Measurements from ENCODE around the gene HLA-DMA. TPM values are rescaled to one million over a fixed set of nuclear protein-coding genes. Genes with fewer than 3 reads are reported as not detected.

Gene HLA-DMA
- total and polyA plus RNA-seq, 2 of the 13 experiments (the other 11 are each of a cell fraction or from before 2014, with no cell fraction given) = 0.70 to 0.71 TPM

DNA sequence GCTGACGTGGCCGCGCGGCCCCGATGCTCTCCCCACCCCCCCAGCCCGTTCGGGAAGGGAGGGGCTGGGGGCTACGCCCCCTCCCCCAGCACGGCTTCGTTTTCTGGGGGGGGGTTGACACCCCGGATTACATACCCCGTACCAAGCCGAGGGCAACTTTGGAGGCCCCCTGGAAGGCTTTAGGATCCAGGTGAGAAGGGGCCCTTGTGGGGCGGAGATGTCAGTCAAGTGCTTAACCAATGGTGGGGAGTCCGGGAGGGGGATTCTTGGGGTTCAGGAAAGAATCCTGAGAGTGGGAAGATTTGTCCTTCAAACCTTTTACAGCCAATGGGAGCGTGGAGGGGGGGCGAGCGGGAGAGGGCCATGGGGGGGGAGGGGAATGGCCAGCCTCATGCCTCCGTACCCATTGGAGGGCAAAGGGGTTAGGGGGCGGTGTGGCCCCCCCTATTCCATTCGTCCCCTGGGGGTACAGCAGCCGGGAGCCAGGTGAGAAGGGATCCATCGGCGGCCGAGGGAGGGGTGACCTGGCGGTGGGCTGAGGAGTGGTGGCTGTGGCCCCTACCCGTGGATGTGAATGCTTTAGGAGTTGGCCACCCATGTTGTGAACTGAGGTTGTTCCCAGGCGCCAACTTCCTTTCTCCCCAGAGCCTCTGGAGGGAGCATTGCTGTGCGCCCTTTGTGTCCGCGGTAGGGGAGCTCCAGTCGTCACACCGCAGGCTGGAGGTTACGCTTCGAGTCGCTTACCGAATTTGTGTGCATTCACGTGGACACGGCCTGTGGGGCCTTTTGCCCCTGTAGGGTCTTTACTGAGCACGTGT is 16.2 kb upstream of the HLA-DMA start (continued):
- TF ChIP-seq IRX3 (CRISPR knock-in tag; IDR thresholded peaks at IDR 0.05; ENCODE audit: borderline replicate concordance, low read depth) = peak; percentile 89; the same call in 1 of the 2 replicates
- TF ChIP-seq, protein P1, sequence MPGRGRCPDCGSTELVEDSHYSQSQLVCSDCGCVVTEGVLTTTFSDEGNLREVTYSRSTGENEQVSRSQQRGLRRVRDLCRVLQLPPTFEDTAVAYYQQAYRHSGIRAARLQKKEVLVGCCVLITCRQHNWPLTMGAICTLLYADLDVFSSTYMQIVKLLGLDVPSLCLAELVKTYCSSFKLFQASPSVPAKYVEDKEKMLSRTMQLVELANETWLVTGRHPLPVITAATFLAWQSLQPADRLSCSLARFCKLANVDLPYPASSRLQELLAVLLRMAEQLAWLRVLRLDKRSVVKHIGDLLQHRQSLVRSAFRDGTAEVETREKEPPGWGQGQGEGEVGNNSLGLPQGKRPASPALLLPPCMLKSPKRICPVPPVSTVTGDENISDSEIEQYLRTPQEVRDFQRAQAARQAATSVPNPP (CRISPR knock-in tag; IDR thresholded peaks at IDR 0.05) = 0 out of 2 replicates have a peak, but pooled peaks have one; percentile 63
- TF ChIP-seq, protein P2, sequence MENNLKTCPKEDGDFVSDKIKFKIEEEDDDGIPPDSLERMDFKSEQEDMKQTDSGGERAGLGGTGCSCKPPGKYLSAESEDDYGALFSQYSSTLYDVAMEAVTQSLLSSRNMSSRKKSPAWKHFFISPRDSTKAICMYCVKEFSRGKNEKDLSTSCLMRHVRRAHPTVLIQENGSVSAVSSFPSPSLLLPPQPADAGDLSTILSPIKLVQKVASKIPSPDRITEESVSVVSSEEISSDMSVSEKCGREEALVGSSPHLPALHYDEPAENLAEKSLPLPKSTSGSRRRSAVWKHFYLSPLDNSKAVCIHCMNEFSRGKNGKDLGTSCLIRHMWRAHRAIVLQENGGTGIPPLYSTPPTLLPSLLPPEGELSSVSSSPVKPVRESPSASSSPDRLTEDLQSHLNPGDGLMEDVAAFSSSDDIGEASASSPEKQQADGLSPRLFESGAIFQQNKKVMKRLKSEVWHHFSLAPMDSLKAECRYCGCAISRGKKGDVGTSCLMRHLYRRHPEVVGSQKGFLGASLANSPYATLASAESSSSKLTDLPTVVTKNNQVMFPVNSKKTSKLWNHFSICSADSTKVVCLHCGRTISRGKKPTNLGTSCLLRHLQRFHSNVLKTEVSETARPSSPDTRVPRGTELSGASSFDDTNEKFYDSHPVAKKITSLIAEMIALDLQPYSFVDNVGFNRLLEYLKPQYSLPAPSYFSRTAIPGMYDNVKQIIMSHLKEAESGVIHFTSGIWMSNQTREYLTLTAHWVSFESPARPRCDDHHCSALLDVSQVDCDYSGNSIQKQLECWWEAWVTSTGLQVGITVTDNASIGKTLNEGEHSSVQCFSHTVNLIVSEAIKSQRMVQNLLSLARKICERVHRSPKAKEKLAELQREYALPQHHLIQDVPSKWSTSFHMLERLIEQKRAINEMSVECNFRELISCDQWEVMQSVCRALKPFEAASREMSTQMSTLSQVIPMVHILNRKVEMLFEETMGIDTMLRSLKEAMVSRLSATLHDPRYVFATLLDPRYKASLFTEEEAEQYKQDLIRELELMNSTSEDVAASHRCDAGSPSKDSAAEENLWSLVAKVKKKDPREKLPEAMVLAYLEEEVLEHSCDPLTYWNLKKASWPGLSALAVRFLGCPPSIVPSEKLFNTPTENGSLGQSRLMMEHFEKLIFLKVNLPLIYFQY (CRISPR knock-in tag; IDR thresholded peaks at IDR 0.05; ENCODE audit: borderline replicate concordance) = peak; percentile 54; the same call in 1 of the 2 replicates
- TF ChIP-seq ZNF660 (CRISPR knock-in tag; IDR thresholded peaks at IDR 0.05; ENCODE audit: borderline replicate concordance, low read depth) = peak; percentile 85; the same call in 1 of the 2 replicates
- TF ChIP-seq ZNF792 (CRISPR knock-in tag; IDR thresholded peaks at IDR 0.05) = peak; percentile 28; the same call in 1 of the 2 replicates
- TF ChIP-seq SP1 (IDR thresholded peaks at IDR 0.05) = no peak
- TF ChIP-seq SP1 (CRISPR knock-in tag; IDR thresholded peaks at IDR 0.05) = peak; percentile 54
- peak; percentile 19 for TF ChIP-seq ASH2L (IDR thresholded peaks at IDR 0.05; ENCODE audit: insufficient read length, low read depth, low read length)
- 0 out of 2 replicates have a peak, but pooled peaks have one; percentile 59 for TF ChIP-seq ZNF251 (CRISPR knock-in tag; IDR thresholded peaks at IDR 0.05)
- TF ChIP-seq, protein P3, sequence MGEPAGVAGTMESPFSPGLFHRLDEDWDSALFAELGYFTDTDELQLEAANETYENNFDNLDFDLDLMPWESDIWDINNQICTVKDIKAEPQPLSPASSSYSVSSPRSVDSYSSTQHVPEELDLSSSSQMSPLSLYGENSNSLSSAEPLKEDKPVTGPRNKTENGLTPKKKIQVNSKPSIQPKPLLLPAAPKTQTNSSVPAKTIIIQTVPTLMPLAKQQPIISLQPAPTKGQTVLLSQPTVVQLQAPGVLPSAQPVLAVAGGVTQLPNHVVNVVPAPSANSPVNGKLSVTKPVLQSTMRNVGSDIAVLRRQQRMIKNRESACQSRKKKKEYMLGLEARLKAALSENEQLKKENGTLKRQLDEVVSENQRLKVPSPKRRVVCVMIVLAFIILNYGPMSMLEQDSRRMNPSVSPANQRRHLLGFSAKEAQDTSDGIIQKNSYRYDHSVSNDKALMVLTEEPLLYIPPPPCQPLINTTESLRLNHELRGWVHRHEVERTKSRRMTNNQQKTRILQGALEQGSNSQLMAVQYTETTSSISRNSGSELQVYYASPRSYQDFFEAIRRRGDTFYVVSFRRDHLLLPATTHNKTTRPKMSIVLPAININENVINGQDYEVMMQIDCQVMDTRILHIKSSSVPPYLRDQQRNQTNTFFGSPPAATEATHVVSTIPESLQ (CRISPR knock-in tag; conservative IDR thresholded peaks at IDR 0.05) = no peak; the same call in 1 of the 2 replicates
- TF ChIP-seq, protein P4, sequence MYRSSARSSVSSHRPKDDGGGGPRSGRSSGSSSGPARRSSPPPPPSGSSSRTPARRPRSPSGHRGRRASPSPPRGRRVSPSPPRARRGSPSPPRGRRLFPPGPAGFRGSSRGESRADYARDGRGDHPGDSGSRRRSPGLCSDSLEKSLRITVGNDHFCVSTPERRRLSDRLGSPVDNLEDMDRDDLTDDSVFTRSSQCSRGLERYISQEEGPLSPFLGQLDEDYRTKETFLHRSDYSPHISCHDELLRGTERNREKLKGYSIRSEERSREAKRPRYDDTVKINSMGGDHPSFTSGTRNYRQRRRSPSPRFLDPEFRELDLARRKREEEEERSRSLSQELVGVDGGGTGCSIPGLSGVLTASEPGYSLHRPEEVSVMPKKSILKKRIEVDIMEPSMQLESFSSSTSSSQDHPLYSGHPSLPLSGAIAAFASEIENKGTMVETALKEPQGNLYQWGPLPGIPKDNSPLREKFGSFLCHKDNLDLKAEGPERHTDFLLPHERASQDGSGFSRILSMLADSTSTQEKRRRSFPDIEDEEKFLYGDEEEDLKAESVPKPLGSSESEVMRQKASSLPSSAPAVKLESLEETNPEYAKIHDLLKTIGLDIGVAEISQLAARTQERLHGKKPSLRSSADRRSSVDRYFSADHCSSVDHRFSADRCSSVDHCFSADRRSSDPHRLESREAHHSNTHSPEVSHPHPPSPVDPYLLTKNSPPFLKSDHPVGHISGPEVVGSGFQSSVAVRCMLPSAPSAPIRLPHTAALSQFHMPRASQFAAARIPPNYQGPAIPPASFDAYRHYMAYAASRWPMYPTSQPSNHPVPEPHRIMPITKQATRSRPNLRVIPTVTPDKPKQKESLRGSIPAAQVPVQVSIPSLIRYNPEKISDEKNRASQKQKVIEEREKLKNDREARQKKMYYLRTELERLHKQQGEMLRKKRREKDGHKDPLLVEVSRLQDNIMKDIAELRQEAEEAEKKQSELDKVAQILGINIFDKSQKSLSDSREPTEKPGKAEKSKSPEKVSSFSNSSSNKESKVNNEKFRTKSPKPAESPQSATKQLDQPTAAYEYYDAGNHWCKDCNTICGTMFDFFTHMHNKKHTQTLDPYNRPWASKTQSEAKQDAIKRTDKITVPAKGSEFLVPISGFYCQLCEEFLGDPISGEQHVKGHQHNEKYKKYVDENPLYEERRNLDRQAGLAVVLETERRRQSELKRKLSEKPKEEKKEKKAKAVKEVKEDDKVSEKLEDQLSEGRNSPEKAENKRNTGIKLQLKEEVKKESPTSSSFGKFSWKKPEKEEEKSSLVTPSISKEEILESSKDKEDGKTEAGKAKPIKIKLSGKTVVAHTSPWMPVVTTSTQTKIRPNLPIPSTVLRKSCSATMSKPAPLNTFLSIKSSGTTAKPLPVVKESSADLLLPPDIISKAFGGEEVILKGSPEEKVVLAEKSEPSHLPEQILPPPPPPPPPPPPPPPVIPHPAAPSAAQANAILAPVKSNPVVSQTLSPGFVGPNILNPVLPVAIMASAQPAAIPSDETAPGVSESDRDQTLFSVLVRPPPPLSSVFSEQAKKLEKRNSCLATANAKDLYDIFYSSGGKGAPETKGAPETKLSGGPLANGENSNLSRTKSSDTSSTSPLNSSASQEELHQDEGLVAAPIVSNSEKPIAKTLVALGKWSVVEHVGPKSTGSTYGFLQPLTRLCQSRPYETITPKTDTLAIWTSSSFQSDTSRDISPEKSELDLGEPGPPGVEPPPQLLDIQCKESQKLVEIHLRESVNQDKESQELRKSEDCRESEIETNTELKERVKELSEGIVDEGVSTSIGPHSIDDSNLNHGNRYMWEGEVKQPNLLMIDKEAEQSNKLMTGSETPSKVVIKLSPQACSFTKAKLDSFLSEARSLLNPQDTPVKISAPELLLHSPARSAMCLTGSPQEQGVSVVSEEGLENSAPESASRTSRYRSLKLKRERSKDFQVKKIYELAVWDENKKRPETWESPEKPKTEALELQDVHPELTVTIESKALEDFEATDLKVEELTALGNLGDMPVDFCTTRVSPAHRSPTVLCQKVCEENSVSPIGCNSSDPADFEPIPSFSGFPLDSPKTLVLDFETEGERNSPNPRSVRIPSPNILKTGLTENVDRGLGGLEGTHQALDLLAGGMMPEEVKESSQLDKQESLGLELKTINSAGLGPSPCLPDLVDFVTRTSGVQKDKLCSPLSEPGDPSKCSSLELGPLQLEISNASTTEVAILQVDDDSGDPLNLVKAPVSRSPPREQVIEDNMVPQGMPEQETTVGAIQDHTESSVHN (CRISPR knock-in tag; IDR thresholded peaks at IDR 0.05) = peak; percentile 80; the same call in 1 of the 2 replicates
- peak; percentile 68 for TF ChIP-seq CREM (IDR thresholded peaks at IDR 0.05)
- TF ChIP-seq CREM (CRISPR knock-in tag; IDR thresholded peaks at IDR 0.05) = no peak
